AG04450 (cell line): Measurements from ENCODE around the gene TMEM175. TPM values are rescaled to one million over a fixed set of nuclear protein-coding genes. Genes with fewer than 3 reads are reported as not detected.
"Not testable (repeated sequence)": the region's sequence is repeated elsewhere in the genome, so short reads cannot be mapped to it uniquely, and the experiment has no call there.

Source experiments
- CTCF ChIA-PET: fragments of 300-600, 350-600 bp; formaldehyde crosslinking; extraction: SDS; loops from one replicate; lab custom pipeline; 2022; ENCODE audit warnings: antibody characterized with exemption, inconsistent platforms; lab: Charles Lee
- POLR2A ChIA-PET: fragments of 350-600 bp; formaldehyde crosslinking; extraction: SDS; loops from one replicate; lab custom pipeline; 2021; ENCODE audit warnings: antibody characterized with exemption, inconsistent platforms; lab: Yijun Ruan, JAX
- DNase-seq: peaks from one replicate; pipeline ENCODE4 v3.0.0-alpha.2; 2011; ENCODE audit warnings: low read depth, low spot score
- H3K27ac ChIP-seq: one replicate; pipeline ENCODE4 v1.5.1; 2012; ENCODE audit warnings: low read depth, low read length, control low read depth
- H3K27me3 ChIP-seq: one replicate; pipeline ENCODE4 v1.6.0; 2012; ENCODE audit warnings: low read length; ENCODE audit not compliant: control insufficient read depth, insufficient read depth
- H3K4me3 ChIP-seq: 2 replicates; pipeline ENCODE4 v1.5.1; 2011; ENCODE audit warnings: mild to moderate bottlenecking, low read depth, low read length, control low read depth
- H3K9me3 ChIP-seq: 2 replicates; pipeline ENCODE4 v1.5.1; 2012; ENCODE audit warnings: low read length; ENCODE audit not compliant: control insufficient read depth, insufficient read depth
- polyA plus RNA-seq: library from polyadenylated mRNA; depleted of rRNA; stranded (reverse); fragments of >200 nt; gene quantifications from 2 replicates; pipeline ENCODE4 v1.2.3, GENCODE V29; 2011
- TF ChIP-seq, protein P1 (sequence below): IDR thresholded peaks from 2 replicates; pipeline ENCODE4 v1.5.1; 2011; ENCODE audit warnings: low read depth, low read length, control low read depth, inconsistent platforms

TMEM175 gene
- polyA plus RNA-seq, 1 experiment: 27.9 TPM

DNA sequence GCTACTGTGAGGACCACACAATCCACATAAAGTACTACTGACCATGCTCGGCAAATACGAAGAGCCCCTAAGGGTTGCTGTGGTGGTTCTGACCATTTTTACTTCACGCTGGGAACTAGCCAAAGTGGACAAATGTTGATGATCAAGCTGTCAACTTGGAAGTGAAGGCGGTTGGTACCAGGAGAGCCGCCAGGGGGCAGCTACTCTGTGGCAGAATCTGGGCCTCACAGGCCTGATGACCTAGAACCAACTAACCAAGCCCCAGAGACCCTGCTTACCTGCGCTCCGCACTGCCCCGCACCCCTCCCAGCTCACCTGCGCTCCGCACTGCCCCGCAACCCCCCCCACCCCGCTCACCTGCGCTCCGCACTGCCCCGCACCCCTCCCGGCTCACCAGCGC lies 5.7 kb upstream of the TMEM175 start:
- no peaks in the 10 kb centered on the region; the same call in 1 of the 2 replicates for H3K9me3 ChIP-seq
- no peaks in the 10 kb centered on the region for H3K27me3 ChIP-seq
- POLR2A ChIA-PET: no interaction called here
- CTCF ChIA-PET: no interaction called here
- no peak for DNase-seq
- TF ChIP-seq, protein P1, sequence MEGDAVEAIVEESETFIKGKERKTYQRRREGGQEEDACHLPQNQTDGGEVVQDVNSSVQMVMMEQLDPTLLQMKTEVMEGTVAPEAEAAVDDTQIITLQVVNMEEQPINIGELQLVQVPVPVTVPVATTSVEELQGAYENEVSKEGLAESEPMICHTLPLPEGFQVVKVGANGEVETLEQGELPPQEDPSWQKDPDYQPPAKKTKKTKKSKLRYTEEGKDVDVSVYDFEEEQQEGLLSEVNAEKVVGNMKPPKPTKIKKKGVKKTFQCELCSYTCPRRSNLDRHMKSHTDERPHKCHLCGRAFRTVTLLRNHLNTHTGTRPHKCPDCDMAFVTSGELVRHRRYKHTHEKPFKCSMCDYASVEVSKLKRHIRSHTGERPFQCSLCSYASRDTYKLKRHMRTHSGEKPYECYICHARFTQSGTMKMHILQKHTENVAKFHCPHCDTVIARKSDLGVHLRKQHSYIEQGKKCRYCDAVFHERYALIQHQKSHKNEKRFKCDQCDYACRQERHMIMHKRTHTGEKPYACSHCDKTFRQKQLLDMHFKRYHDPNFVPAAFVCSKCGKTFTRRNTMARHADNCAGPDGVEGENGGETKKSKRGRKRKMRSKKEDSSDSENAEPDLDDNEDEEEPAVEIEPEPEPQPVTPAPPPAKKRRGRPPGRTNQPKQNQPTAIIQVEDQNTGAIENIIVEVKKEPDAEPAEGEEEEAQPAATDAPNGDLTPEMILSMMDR: peak; percentile 42
- H3K27ac ChIP-seq: no peak overlapping the region
- no peak overlapping the region for H3K4me3 ChIP-seq

DNA sequence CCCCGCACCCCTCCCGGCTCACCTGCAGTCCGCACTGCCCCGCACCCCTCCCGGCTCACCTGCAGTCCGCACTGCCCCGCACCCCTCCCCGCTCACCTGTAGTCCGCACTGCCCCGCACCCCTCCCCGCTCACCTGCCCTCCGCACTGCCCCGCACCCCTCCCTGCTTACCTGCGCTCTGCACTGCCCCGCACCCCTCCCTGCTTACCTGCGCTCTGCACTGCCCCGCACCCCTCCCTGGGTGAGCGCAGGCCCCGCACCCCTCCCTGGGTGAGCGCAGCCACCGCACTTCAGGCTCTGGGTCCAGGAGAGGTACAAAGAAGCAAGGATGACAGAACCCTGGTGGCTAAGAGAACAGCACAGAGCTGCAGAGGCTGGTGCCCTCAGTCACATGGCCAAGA lies 4.7 kb upstream of the TMEM175 start:
- POLR2A ChIA-PET: interaction anchor here (0.7 kb wide), 1 partner anchor 82 kb away, joined by 3 read pairs; no protein-coding TSS in a partner anchor
- not testable (repeated sequence) for H3K9me3 ChIP-seq, DNase-seq, H3K27ac ChIP-seq, H3K4me3 ChIP-seq, H3K27me3 ChIP-seq
- CTCF ChIA-PET: interaction anchor here (0.7 kb wide), 1 partner anchor 9 kb away, joined by 3 read pairs; no protein-coding TSS in a partner anchor

DNA sequence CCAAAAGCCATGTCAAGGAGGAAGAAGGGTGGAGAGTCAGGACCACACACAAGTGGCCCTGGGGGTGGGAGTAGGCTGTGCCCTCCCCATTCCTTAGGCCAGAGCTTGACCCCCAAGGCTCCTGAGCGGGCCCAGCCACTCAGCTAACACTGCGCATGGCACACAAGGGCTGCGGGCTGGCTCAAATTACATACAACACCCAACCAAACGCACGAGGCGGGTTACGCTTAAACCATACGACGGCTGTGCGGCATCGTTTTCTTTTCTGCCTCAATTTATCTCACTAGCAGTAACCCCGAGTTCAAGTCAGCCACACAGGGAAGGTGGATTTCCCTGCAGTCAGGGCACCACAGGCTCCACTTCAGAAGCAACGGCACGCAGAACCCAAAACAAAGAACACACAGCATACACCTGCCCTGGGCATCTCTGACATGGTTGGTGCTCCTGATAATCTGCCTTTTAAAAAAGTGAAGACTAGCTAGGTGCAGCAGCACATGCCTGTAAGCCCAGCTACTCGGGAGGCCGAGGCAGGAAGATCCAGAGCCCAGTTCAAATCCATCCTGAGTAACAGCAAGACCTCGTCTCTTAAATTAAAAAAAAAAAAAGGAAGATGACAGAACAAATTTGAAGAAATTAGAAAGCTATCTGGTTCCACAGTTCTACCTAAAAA lies 3.0 kb upstream of the TMEM175 start:
- Histone ChIP-seq H3K27me3 (no peaks in the 10 kb centered on the region), H3K4me3 (no peak overlapping the region), H3K9me3 (no peaks in the 10 kb centered on the region; the same call in 1 of the 2 replicates), H3K27ac (peak overlapping the region; percentile 21)
- TF ChIP-seq, protein P1: no peak
- POLR2A ChIA-PET: no interaction called here
- CTCF ChIA-PET: interaction anchor here (0.7 to 1.5 kb wide), 2 partner anchors 20 to 58 kb away, joined by 3 to 5 read pairs; no protein-coding TSS in a partner anchor
- no peak for DNase-seq

DNA sequence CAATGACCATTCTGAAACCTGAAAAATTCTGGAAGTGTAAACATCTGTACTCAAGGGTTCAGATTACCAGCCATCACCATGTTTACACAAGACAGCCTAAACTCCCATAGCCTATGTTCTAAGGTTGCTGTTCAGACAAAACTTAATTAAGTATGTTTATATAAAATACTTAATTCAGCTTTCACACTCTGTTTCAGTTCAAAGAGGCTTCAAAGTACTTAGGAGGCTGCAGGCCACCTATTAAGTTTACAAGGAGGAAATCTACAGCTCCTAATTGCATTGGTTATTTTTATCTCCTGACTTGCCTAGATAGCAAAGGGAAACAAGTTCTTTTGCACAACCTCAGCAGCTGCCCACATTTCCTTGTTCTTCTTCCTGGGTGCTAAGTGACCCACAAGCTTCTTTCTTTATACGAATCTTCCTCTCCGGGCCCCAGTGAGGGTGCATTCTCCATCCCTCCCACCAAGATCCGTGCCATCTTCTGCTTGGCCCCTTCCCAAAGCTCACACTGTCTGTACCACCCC lies 2.2 kb upstream of the TMEM175 start:
- H3K27me3 ChIP-seq: no peaks in the 10 kb centered on the region
- CTCF ChIA-PET: interaction anchor here (0.7 to 1.5 kb wide), 2 partner anchors 19 to 57 kb away, joined by 3 to 5 read pairs; no protein-coding TSS in a partner anchor

DNA sequence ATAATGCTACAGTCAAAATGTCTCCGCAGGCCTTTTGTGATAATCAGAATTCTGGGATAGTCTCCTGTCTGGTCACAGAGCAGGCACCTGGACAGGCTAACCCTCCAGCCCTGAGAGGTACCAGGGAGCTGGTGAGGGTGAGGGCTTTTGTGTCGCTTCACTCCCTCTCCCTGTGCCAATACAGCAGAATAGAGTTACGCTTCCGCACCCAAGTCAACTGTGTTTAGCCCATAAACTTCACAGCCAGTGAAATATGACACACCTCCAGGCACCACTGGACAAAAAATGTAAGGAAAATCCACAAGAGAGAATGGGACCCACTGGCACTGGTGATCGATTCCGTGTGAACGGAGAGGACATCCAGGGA lies 1.4 kb upstream of the TMEM175 start:
- no peak for DNase-seq
- H3K4me3 ChIP-seq: peak overlapping the region; percentile 94
- ChIA-PET POLR2A (interaction anchor here (1.4 kb wide), 1 partner anchor 149 kb away, joined by 4 read pairs; no protein-coding TSS in a partner anchor), CTCF (no interaction called here)
- H3K27ac ChIP-seq: peak overlapping the region; percentile 52
- TF ChIP-seq, protein P1: no peak
- no peaks in the 10 kb centered on the region; the same call in 1 of the 2 replicates for H3K9me3 ChIP-seq
- no peaks in the 10 kb centered on the region for H3K27me3 ChIP-seq

More for the DNA sequence above, 2.2 kb upstream of the TMEM175 start:
- POLR2A ChIA-PET: no interaction called here
- H3K4me3 ChIP-seq: peak overlapping the region; percentile 94
- no peaks in the 10 kb centered on the region; the same call in 1 of the 2 replicates for H3K9me3 ChIP-seq
- TF ChIP-seq, protein P1: no peak
- DNase-seq: no peak
- H3K27ac ChIP-seq: peak overlapping the region; percentile 61
